ENCODE results near the gene DAAM1.

DNA sequence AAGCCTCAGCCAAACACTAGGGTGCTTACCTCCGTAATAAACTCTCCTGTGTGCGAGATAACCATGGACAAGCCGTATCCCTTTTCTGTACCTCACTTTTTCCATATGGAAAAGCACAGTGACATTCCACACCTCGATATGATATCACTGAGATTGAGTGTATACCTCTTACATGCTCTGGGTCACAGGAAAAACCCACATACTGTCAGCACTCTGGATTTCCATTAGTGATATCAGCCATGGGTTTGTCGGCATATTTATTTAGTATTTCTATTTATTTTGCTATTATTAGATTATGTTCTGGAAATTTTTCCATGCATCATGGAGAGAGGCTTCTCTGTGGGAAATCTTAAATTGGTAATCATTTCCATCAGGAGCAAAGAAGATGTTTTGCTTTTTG, 28.0 kb upstream of the DAAM1 start:
- no peak for TF ChIP-seq CBFB (CRISPR knock-in tag; IDR thresholded peaks at IDR 0.05; ENCODE audit: low read depth)
- TF ChIP-seq, protein P1, sequence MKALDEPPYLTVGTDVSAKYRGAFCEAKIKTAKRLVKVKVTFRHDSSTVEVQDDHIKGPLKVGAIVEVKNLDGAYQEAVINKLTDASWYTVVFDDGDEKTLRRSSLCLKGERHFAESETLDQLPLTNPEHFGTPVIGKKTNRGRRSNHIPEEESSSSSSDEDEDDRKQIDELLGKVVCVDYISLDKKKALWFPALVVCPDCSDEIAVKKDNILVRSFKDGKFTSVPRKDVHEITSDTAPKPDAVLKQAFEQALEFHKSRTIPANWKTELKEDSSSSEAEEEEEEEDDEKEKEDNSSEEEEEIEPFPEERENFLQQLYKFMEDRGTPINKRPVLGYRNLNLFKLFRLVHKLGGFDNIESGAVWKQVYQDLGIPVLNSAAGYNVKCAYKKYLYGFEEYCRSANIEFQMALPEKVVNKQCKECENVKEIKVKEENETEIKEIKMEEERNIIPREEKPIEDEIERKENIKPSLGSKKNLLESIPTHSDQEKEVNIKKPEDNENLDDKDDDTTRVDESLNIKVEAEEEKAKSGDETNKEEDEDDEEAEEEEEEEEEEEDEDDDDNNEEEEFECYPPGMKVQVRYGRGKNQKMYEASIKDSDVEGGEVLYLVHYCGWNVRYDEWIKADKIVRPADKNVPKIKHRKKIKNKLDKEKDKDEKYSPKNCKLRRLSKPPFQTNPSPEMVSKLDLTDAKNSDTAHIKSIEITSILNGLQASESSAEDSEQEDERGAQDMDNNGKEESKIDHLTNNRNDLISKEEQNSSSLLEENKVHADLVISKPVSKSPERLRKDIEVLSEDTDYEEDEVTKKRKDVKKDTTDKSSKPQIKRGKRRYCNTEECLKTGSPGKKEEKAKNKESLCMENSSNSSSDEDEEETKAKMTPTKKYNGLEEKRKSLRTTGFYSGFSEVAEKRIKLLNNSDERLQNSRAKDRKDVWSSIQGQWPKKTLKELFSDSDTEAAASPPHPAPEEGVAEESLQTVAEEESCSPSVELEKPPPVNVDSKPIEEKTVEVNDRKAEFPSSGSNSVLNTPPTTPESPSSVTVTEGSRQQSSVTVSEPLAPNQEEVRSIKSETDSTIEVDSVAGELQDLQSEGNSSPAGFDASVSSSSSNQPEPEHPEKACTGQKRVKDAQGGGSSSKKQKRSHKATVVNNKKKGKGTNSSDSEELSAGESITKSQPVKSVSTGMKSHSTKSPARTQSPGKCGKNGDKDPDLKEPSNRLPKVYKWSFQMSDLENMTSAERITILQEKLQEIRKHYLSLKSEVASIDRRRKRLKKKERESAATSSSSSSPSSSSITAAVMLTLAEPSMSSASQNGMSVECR (CRISPR knock-in tag; IDR thresholded peaks at IDR 0.05; ENCODE audit: borderline replicate concordance), result no peak
- no peak for TF ChIP-seq ZBTB21 (CRISPR knock-in tag; IDR thresholded peaks at IDR 0.05; ENCODE audit: borderline replicate concordance)
- TF ChIP-seq, protein P2, sequence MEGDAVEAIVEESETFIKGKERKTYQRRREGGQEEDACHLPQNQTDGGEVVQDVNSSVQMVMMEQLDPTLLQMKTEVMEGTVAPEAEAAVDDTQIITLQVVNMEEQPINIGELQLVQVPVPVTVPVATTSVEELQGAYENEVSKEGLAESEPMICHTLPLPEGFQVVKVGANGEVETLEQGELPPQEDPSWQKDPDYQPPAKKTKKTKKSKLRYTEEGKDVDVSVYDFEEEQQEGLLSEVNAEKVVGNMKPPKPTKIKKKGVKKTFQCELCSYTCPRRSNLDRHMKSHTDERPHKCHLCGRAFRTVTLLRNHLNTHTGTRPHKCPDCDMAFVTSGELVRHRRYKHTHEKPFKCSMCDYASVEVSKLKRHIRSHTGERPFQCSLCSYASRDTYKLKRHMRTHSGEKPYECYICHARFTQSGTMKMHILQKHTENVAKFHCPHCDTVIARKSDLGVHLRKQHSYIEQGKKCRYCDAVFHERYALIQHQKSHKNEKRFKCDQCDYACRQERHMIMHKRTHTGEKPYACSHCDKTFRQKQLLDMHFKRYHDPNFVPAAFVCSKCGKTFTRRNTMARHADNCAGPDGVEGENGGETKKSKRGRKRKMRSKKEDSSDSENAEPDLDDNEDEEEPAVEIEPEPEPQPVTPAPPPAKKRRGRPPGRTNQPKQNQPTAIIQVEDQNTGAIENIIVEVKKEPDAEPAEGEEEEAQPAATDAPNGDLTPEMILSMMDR (IDR thresholded peaks at IDR 0.05), result no peak
- TF ChIP-seq, protein P3, sequence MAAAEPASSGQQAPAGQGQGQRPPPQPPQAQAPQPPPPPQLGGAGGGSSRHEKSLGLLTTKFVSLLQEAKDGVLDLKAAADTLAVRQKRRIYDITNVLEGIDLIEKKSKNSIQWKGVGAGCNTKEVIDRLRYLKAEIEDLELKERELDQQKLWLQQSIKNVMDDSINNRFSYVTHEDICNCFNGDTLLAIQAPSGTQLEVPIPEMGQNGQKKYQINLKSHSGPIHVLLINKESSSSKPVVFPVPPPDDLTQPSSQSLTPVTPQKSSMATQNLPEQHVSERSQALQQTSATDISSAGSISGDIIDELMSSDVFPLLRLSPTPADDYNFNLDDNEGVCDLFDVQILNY (CRISPR knock-in tag; IDR thresholded peaks at IDR 0.05), result no peak
- TF ChIP-seq FOXK1 (CRISPR knock-in tag; IDR thresholded peaks at IDR 0.05), result no peak
- no peak for TF ChIP-seq ZNF121 (CRISPR knock-in tag; IDR thresholded peaks at IDR 0.05)
- TF ChIP-seq MYBL2 (CRISPR knock-in tag; IDR thresholded peaks at IDR 0.05), result no peak
